IPS-15b (cell line): ENCODE data around the gene KIFC3.
"Not testable (repeated sequence)": the region's sequence is repeated elsewhere in the genome, so short reads cannot be mapped to it uniquely, and the experiment has no call there.

Experiments used
- H3K27me3 ChIP-seq: one replicate; pipeline ENCODE4 v1.6.1; 2013; ENCODE audit warnings: low read length; ENCODE audit not compliant: control insufficient read depth, insufficient read depth
- H3K36me3 ChIP-seq: one replicate; pipeline ENCODE4 v1.6.1; 2013; ENCODE audit warnings: low read length; ENCODE audit not compliant: control insufficient read depth, insufficient read depth
- H3K4me1 ChIP-seq: one replicate; pipeline ENCODE4 v1.6.1; 2013; ENCODE audit warnings: mild to moderate bottlenecking, low read length; ENCODE audit not compliant: control insufficient read depth, insufficient read depth
- H3K4me3 ChIP-seq: one replicate; pipeline ENCODE4 v1.5.1; 2013; ENCODE audit warnings: low read depth, low read length
- H3K9ac ChIP-seq: one replicate; pipeline ENCODE4 v1.6.1; 2013; ENCODE audit warnings: low read depth, mild to moderate bottlenecking, low read length
- H3K9me3 ChIP-seq: one replicate; pipeline ENCODE4 v1.6.1; 2013; ENCODE audit warnings: mild to moderate bottlenecking, low read length; ENCODE audit not compliant: control insufficient read depth, insufficient read depth

KIFC3 gene

GRCh38 chr16:57734925-57735754 lies 67.2 kb downstream of the KIFC3 start:
- Histone ChIP-seq H3K4me1 (peaks cover 4% of the 10 kb centered on the region), H3K27me3 (no peaks in the 10 kb centered on the region), H3K9ac (peak overlapping the region; percentile 97), H3K36me3 (peaks cover 11% of the 10 kb centered on the region), H3K9me3 (no peaks in the 10 kb centered on the region), H3K4me3 (peak overlapping the region; percentile 97)

GRCh38 chr16:57734308-57734924 lies 67.9 kb downstream of the KIFC3 start:
- Histone ChIP-seq H3K9ac (peak overlapping the region; percentile 97), H3K4me3 (peak overlapping the region; percentile 97), H3K9me3 (no peaks in the 10 kb centered on the region), H3K36me3 (peaks cover 11% of the 10 kb centered on the region), H3K4me1 (peaks cover 4% of the 10 kb centered on the region), H3K27me3 (no peaks in the 10 kb centered on the region)

DNA sequence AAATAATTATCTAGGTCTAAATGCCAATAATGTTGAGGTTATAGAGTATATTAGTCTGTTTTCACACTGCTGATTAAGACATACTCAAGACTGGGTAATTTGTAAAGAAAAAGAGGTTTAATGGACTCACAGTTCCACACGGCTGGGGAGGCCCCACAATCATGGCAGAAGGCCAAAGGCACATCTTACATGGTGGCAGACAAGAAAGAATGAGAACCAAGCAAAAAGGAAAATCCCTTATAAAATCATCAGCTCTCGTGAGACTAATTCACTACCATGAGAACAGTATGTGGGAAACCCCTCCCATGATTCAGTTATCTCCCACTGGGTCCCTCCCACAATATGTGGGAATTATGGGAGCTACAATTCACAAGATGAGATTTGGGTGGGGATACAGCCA lies 69.6 kb downstream of the KIFC3 start:
- Histone ChIP-seq H3K27me3 (no peaks in the 10 kb centered on the region), H3K36me3 (peaks cover 5% of the 10 kb centered on the region), H3K9me3 (no peaks in the 10 kb centered on the region), H3K4me1 (peaks cover 4% of the 10 kb centered on the region), H3K4me3 (no peak overlapping the region), H3K9ac (no peak overlapping the region)

- no peak overlapping the region for H3K4me3 ChIP-seq
These were observed 70.3 kb downstream of the KIFC3 start for GRCh38 chr16:57732037-57732436.

DNA sequence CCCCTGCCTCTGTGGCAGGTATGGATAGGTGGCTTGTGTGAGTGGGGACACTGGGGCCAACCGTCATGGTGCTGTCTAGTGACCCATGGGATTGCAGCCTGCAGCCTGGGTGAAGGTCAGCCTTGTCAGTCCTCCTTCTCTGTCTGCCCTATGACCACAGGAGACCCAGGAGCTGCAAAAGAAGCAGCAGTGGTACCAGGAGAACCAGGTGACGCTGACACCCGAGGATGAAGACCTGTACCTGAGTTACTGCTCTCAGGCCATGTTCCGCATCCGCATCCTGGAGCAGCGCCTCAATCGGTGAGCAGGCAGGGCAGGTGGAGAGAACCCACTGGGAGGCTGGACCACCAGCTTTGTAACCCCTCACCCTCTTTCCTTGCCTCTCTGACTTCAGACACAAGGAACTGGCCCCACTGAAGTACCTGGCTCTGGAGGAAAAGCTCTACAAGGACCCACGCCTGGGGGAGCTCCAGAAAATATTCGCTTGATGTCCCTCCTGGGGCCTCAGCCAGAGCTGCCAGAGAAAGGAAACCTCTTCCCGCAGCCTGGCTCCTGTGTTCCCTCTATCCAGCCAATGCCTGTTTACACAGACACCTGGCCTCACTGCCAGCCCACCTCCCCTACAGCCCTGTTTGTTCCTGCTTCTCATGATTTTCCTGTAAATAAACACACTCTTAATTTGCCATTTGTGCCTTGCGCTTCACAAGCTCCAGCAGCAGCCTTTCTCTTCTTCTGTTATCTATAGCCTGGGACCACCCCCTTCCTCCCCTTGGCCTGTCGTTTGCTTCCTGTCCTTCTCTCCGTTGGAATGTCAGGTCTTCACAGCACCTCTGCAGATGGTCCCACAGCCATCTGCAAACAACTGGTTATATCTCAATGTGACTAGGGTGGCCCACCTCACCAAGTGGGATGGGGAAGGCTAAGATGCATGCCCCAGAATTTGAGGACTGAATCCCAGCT lies 71.2 kb downstream of the KIFC3 start:
- no peaks in the 10 kb centered on the region for H3K4me1 ChIP-seq
- H3K36me3 ChIP-seq, result peaks cover 2% of the 10 kb centered on the region
- H3K4me3 ChIP-seq, result no peak overlapping the region
- no peaks in the 10 kb centered on the region for H3K9me3 ChIP-seq
- no peak overlapping the region for H3K9ac ChIP-seq
- no peaks in the 10 kb centered on the region for H3K27me3 ChIP-seq

More at GRCh38 chr16:57732037-57732436, 70.3 kb downstream of the KIFC3 start:
- Histone ChIP-seq H3K9me3 (no peaks in the 10 kb centered on the region), H3K36me3 (peaks cover 3% of the 10 kb centered on the region), H3K27me3 (no peaks in the 10 kb centered on the region), H3K4me1 (peaks cover 4% of the 10 kb centered on the region), H3K9ac (no peak overlapping the region)

- H3K9me3 ChIP-seq, H3K27me3 ChIP-seq: not testable (repeated sequence)
These were observed 72.4 kb downstream of the KIFC3 start for GRCh38 chr16:57729852-57730251.

GRCh38 chr16:57729182-57729484 lies 73.2 kb downstream of the KIFC3 start:
- no peaks in the 10 kb centered on the region for H3K27me3 ChIP-seq
- no peak overlapping the region for H3K9ac ChIP-seq
- no peaks in the 10 kb centered on the region for H3K9me3 ChIP-seq
- no peak overlapping the region for H3K4me3 ChIP-seq
- H3K4me1 ChIP-seq, result no peaks in the 10 kb centered on the region
- H3K36me3 ChIP-seq, result no peaks in the 10 kb centered on the region

More at GRCh38 chr16:57729852-57730251, 72.4 kb downstream of the KIFC3 start:
- not testable (repeated sequence) for H3K4me3 ChIP-seq, H3K4me1 ChIP-seq, H3K36me3 ChIP-seq, H3K9ac ChIP-seq

DNA sequence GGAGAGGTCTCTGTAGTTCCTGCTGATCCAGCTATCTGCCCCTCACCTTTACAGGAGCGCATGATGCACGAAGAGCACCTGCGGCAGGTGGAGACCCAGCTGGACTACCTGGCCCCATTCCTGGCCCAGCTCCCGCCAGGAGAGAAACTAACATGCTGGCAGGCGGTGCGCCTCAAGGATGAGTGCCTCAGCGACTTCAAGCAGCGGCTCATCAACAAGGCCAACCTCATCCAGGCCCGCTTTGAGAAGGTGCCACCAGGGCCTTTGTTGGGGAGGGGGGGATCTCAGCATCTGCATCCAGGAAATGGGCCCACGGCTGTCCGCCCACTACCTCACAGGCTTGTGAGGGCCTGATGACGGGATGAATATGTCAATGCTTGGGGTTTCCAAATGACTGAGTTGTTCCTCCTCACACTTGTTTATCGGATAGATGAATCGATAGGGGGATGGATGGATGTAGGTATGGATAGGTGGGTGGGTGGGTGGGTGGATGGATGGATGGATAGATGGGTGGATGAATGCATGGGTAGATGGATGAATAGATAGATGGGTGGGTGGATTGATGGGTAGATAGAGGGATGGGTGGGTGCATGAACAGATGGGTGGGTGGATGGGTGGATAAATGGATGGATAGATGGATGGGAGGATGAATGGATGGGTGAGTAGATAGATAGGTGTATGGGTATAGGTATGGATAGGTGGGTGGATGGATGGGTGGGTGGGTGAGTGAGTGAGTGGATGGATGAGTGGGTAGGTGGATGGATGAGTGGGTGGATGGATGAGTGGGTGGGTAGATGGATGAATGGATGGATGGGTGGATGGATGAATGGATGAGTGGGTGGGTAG lies 73.7 kb downstream of the KIFC3 start:
- H3K4me3 ChIP-seq, result no peak overlapping the region
- no peaks in the 10 kb centered on the region for H3K9me3 ChIP-seq
- no peaks in the 10 kb centered on the region for H3K36me3 ChIP-seq
- H3K9ac ChIP-seq, result no peak overlapping the region
- H3K4me1 ChIP-seq, result no peaks in the 10 kb centered on the region
- H3K27me3 ChIP-seq, result no peaks in the 10 kb centered on the region

DNA sequence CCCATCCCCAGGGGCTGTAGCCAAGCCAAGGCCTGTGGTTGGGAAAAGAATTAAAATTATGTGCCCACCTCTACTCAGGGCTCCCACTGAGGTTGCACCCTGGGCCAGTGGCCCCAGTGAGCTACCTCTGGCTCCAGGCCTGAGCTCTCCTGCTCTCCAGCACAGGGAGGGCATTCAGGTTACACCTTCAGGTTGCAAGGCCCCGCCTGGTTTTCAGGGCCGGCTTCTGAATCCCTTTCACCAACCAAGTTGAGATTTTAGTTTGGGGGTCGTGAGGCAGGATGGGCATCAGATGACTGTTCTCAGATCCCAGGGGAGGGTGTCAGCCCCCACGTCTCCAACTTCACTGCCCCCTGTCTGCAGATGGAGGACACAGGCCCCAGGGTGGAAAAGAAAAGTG lies 74.7 kb downstream of the KIFC3 start:
- Histone ChIP-seq H3K27me3 (no peaks in the 10 kb centered on the region), H3K4me1 (no peaks in the 10 kb centered on the region)

GRCh38 chr16:57726433-57726947 lies 75.8 kb downstream of the KIFC3 start:
- Histone ChIP-seq H3K36me3 (no peaks in the 10 kb centered on the region), H3K4me3 (no peak overlapping the region), H3K9ac (no peak overlapping the region), H3K27me3 (no peaks in the 10 kb centered on the region), H3K4me1 (no peaks in the 10 kb centered on the region), H3K9me3 (no peaks in the 10 kb centered on the region)

More for the DNA sequence above, 74.7 kb downstream of the KIFC3 start:
- no peak overlapping the region for H3K4me3 ChIP-seq
- no peaks in the 10 kb centered on the region for H3K36me3 ChIP-seq
- H3K9me3 ChIP-seq, result no peaks in the 10 kb centered on the region
- H3K9ac ChIP-seq, result no peak overlapping the region

DNA sequence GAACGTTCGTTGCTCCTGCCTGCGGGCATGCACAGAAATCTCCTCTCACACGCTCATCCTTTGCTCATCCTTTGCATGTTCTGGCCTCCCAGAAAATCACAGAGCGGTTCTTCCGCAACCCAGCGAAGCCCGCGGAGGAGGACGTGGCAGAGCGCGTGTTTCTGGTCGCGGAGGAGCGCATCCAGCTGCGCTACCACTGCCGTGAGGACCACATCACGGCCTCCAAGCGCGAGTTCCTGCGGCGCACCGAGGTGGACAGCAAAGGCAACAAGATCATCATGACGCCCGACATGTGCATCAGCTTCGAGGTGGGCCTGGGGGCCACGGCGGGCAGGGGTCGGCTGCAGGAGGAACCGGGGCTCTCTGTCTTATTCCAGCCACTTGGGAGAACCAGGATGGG lies 76.3 kb downstream of the KIFC3 start:
- H3K9me3 ChIP-seq, result no peaks in the 10 kb centered on the region
- H3K4me1 ChIP-seq, result no peaks in the 10 kb centered on the region
- no peak overlapping the region for H3K4me3 ChIP-seq
- no peaks in the 10 kb centered on the region for H3K27me3 ChIP-seq
- H3K9ac ChIP-seq, result no peak overlapping the region
- H3K36me3 ChIP-seq, result no peaks in the 10 kb centered on the region
